GM21825 (cell line): Measurements from ENCODE around the gene IPO5.
"Not testable (repeated sequence)": the region's sequence is repeated elsewhere in the genome, so short reads cannot be mapped to it uniquely, and the experiment has no call there.

Experiments used
- ATAC-seq: cut with Tn5 transposase; IDR thresholded peaks from one replicate; pipeline ENCODE4 v1.9.1; 2021; ENCODE audit warnings: mild to moderate bottlenecking, moderate library complexity; ENCODE audit not compliant: unreplicated experiment

IPO5 gene

DNA sequence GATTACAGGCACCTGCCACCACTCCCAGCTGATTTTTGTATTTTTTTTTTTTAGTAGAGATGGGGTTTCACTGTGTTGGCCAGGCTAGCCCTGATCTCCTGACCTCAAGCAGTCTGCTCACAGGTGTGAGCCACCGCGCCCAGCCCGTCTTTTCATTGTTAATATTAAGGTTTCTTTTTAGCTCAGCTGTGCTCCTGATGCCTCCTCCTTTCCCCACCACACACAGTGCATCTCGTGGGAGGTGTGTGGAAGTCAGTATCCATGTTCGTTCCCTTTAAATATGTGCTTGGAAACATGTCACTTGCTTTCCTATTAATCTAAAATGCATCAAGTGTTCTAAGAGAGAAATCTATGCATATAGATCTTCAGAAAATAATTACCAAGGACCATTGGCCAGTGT lies 53.5 kb downstream of the IPO5 start:
- no peak for ATAC-seq

DNA sequence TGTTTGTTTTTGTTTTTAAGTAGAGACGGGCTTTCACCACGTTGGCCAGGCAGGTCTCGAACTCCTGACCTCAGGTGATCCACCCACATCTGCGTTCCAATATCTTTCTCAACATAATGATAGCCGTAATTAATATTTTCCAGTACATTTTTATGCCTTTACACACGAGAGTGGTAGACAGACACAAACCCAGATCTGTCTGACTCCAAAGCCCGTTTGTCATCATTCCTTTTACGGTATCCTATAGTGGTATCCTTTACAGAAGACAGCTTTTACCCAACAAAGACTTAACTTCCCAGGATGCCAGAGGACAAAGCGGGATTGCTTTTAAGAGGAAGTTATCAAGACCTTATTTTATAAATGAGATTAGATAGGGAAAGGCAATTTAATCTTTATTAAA lies 59.8 kb downstream of the IPO5 start:
- ATAC-seq, result no peak

DNA sequence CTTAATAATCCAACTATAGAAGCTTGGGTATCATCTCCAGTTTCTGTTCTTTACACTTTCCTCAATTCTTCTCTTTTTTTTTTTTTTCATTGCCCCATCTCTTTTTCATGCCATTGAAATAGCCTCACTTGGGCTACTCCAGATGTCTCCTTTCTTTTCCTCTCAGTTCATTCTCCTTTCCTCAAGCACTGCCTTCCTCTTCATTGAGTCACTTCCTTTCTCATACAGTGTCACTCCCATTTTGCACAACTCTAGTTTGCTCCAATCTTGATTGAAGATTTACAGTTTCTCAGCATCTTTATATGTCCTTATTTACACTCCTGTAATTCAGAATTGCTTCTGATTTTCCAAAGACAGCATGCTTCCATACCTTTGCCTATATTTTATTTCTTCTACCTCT lies 61.3 kb downstream of the IPO5 start:
- no peak for ATAC-seq

DNA sequence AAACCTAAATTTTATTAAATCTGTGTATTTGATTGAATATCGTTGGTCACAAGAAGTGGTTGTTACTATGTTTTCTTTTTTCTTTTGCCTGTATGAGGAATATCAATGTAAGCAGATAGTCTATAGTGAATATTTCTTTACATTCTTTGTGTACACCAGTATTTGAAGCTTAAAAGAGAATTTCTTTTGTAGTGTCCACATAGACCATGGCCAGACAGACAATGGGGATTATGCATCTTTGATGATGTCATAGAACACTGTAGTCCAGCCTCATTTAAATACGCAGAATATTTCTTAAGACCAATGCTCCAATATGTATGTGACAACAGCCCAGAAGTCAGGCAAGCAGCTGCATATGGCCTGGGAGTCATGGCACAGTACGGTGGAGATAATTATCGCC lies 64.8 kb downstream of the IPO5 start:
- ATAC-seq, result no peak

DNA sequence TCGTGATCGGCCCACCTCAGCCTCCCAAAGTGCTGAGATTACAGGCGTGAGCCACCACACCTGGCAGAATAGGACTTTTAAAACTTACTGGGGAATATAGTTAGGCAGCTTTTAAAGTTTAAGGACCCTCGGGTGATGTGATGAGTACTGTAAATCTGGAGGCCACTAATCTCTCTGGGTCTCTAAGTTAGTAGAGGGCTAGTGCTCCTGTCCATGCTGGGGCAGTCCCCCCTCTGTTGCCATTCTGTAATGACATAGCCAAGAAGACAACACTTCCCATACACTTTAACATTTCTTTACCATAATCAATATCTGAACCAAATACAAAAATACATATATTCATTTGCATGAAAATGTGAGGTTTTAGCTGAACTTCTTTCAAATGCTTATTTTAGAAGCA lies 65.7 kb downstream of the IPO5 start:
- no peak for ATAC-seq

DNA sequence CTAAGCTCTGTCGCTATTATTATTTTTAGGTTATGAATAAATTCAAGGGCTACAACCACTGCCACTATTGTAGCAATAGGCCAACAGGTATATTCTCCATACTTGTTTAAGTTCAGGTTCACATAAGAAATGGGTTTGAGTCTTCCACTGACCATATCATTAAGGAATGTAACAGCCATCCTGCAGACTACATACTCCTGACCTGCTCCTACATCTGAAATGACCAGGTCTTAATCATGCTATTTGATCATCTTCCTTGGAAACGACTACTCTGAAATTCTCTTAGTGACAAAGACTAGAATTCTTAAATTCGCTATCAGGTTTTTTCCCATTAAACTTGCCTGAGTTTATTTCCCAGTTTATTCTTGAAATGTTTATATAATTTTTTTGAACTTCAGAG lies 66.8 kb downstream of the IPO5 start:
- no peak for ATAC-seq

DNA sequence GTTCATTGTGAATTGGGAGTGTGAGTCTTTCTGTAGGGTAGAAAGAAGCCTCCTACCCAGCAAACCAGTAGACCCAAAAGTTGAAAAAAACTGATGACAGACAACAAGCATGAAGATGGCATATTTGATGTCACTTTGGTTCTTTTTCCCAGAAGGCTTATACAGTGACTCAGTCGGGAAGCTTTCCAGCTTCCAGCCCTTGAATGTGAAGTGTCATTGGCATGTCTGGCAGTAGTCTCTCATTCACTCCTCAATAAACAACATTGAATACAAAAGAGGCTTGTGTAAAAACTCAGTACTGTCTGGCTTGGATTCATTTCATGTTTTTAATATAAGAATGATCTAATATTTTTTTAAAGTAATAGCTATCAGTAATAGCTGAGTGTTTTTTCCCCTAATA lies 68.7 kb downstream of the IPO5 start:
- no peak for ATAC-seq

DNA sequence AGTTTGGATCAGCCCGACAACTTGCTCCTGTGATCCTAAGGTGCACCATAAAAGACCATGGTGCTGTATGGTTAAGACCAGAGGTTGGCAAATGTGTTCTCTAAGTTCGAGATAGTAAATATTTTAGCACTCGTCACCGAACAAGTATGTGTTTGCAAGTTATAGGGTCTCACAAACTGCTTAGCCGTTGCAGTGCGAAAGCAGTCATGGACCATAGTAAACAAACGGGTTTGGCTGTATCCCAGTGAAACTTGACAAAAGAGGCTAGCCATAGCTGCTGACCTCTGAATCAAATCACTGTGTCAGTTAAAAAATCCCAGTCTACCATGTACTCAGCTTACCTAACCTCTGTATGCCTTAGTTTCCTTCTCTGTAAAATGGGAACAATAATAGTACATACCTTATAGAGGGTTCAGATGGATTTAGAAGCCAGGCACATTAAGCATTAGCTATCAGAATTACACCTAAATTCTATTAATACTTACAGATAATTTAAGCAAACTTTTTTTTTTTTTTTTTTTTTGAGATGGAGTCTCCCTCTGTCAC lies 72.1 kb downstream of the IPO5 start:
- ATAC-seq, result no peak

DNA sequence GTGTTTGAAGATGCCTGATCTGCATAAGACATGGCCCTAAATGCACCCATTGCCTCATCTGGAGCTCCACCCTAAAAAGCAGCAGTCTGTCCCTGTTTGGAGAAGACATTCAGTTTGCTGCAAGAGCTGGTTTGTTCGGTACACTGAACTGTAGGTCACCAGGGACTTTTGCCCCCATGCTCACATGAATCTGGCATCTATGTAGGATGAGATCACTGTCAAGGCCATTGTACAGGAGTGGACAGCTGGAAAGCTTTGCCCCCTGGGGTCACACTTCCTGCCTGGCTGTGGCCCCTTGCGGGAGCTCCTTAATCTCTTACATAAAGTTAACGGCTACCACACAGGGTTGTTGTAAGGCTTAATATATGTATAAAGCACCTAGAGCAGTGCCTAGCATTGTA lies 73.0 kb downstream of the IPO5 start:
- ATAC-seq, result no peak

DNA sequence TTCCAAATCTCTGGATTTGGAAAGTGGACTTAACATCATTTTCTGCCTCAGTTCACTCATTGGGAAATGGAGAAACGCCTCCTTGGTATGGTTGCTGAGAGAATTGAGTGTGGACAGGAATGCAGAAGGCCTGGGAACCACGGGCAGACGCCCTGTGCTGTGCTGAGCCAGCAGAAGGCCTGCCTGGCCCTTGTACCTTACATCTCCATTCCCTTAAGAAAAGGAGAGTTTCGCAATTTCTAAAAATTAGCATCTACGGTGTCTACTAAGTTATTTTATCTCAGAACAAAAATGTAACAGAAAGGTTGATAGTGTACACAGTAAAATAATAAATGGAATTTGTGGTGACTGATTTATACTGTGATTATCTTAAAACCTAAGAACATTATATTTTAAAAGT lies 78.7 kb downstream of the IPO5 start:
- no peak for ATAC-seq

DNA sequence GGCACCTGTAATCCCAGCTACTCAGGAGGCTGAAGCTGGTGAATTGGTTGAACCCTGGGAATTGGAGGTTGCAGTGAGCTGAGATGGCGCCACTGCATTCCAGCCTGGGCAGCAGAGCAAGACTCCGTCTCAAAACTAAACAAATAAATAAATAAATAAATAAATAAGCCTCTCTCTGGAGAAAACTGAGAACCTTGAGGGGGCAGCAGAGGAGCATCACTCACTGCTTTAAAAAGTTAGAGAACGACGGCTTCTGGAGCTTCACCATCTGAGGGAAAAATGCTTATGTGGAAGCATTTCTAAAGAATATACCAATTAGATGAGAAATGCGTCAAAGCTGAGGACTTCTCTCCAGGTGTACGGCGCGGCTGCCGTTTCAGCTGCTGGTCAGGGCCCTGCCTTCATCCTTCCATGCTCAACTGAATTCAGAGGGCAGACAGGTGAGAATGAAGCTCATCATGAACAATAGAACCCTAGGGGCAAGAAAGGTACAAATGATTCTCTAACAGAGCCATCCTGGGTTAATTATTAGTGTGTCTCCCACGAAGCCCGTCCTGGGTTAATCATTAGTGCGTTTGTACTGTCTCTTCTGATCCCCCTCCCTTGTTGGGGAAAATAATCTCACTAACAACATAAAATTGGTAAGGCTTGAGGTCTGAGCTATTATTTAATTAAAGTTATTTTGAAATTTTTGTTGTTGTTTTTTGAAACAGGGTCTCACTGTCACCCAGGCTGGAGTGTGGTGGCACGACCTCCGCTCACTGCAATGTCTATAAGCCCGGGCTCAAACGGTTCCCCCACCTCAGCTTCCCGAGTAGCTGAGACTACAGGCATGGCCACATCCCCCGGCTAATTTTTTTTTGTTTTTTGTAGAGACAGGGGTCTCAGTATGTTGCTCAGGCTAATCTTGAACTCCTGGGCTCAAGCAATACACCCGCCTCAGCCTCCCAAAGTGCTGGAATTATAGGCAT lies 80.1 kb downstream of the IPO5 start:
- ATAC-seq, result no peak

DNA sequence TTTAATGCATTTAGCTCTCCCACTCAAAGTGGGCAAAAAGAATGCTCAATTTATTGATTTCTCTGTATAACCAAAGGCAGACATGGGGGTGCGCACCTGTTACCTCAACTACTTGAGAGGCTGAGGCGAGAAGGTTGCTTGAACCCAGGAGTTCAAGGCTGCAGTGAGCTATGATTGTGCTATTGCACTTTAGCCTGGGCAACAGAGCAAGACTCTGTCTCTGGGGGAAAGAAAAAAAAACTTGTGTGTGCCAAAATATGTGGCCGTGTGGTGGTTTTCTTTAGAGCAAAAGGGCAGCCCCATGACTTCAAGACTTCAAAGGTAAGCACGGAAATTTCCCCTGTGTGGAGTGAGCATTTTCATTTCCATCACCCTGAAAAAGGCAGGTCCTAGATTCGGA lies 81.9 kb downstream of the IPO5 start:
- ATAC-seq, result no peak

DNA sequence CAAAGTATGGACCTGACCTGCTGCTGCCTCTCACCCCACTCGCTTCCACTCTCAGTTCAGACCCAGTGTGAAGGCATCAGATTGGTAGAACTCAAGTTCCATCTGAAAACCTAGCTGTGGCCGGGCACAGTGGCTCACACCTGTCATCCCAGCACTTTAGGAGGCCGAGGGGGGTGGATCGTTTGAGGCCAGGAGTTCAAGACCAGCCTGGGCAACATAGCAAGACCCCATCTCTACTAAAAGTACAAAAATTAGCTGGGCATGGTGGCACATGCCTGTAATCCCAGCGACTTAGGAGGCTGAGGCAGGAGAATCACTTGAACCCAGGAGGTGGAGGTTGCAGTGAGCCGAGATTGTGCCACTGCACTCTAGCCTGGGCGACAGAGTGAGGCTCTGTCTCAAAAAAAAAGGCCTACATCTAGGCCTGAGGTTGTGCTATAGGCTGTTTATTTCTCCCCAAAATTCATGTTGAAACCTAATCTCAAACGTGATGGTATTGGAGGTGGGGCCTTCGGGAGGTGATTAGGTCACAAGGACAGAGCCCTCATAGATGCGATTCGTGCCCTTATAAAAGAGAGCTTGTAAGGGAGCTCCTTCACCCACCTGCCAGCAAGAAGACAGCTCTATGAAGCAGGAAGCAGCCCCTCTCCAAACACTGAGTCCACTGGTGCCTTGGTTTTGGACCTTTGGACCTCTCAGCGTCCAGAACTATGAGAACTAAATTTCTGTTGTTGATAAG lies 83.3 kb downstream of the IPO5 start:
- not testable (repeated sequence) for ATAC-seq

DNA sequence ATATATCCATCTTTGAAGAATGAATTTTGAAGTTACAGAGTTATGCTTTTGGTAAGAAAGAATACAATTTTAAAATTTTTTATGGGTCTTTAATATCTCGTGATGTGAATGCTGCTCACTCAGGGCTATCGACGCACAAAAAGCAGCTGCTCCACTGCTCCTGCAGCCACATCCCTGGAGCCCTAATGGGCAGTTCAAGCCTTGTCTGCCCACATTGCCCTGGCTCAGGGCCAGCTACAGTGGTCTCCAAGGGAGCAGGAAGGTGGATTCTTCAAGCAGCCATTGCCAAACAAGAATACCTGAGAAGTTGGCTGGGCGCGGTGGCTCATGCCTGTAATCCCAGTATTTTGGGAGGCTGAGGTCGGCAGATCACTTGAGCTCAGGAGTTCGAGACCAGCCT lies 85.8 kb downstream of the IPO5 start:
- no peak for ATAC-seq

DNA sequence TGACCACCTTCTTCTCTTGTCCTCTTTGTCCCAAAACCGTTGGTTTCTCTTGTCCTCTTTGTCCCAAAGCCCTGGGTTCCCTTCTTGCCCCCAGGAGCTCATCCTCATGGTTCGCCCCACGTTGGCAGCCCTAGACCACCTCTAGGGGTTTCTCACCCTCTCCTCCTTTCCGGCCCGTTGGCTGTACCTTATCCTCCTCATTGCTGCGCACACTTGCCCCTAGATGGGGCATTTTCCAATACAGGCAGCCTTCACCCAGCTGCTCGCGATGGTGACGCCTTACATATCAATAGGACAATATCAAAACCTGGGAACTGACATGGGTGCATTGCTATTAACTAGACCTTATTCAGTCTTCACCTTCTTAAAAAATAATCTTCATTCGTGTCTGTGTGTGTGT lies 86.5 kb downstream of the IPO5 start:
- ATAC-seq, result no peak

DNA sequence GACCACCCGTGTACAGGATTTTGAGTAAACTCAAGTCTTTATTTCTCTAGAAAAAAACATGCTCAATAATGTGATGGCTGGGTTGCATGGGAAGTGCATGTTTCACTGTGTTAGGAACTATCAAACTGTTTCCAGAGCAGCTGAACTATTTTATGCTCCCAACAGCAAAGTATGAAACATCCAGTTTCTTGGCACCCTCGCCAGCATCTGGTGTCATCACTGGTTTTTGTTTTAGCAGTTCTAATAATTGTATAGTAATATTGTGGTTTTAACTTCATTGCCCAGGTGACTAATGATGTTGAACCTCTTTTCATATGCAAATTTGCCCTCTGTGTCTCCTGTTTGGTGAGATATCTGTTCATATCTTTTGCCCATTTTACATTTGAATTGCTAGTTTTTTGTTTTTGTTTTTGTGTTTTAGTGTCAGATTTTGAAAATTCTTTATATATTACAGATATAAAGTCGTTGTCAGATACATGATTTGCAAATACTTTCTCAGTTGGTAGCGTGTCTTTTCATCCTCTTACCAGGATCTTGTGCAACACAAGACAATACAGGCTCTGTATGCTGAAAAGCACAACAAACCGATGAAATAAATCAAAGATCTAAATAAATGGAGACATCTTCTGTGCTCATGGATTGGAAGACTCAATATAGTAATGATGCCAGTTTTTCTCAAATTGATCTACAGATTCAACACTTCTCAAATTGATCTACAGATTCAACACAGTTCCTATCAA lies 87.8 kb downstream of the IPO5 start:
- ATAC-seq, result no peak

DNA sequence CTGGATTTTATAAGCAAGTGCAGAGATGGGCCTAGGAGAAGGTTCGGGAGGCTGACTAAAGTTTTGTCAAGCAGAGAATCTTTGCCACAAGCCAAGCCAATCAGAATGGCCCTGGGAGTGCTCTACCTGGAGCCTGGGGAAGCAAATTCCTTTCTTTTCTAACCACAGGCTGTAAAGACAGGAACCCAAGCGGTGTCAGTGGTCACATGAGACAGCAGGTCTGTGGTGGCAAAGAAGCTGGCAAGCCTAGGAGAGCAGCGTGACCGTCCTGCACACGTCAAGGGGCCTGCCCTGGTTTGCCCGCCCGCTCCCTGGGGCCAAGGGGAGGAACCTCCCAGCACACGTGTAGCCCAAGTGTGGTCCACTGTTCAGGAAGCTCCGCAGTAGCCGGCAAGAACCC lies 90.8 kb downstream of the IPO5 start:
- no peak for ATAC-seq

DNA sequence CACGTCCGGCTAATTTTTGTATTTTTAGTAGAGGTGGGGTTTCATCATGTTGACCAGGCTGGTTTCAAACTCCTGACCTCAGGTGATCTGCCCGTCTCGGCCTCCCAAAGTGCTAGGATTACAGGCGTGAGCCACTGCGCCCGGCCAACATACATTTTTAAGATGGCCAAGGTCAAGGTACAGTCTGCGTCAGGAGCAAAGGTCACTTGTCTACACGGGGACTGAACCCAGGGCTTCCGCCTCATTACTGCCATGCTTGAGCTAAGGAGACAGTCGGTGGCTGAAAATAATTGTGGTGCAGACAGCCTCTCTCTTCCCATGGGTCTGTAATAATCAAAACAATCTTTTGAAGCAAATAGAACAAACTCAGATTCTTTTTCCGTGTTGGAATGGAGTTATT lies 94.3 kb downstream of the IPO5 start:
- ATAC-seq, result not testable (repeated sequence)

DNA sequence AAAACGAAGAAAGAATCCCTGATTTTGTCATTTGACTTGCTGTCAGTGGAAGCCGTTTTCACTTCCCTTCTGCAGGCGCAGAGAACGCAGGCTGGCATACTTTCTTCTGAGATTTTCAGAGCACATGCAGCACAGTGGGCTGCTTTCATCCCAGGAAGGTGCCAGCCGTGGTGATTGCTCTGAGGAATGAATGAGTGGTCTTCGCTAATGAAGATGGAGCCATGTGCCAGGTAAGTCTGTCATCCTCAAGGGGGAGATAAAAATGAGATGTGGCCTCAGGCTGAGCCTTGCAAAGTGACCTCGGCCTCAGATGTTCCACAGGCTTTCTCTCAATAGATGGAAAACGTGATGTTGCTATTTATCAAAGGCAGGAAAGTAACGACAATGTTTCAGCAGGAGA lies 94.8 kb downstream of the IPO5 start:
- no peak for ATAC-seq

DNA sequence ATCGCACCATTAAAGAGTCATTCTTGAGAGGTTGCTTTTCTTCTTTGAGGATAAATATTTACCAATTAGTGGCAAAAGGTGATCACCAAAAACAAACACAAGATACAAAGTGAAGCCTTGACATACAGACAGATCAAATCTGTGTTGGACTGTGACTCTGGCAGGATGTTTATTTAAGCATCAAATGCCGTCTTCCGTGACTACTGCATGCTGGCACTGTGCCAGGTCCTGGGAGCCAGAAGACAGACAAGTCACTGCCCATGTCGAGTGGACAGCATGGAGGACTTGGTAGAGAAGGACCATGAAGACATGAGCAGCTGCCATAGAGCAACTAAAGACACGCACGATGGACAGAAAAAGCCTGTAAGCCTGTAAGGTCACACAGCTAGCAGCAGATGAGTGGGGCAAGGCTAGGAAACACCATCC lies 96.6 kb downstream of the IPO5 start:
- ATAC-seq, result no peak

DNA sequence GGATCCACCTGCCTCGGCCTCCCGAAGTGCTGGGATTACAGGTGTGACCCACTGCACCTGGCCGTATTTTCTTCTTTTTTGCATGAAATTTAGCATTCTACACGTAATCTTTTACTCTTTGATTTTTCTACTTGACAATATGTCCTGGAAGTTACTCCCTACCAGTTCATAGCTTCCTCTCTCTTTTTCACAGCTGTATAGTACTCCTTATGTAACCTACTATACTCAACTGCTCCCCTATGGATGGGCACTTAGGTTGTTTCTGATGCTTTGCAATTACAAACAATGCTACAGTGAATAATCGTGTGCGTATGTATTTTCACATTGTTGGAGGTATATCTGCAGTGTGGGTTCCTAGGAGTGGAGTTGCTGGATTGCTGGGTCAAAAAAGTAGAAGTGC lies 98.9 kb downstream of the IPO5 start:
- no peak for ATAC-seq
